Measurements from ENCODE around the gene WDFY4.

WDFY4 gene

GRCh38 chr10:48796713-48797245 is 112.1 kb downstream of the WDFY4 start:
- no peak overlapping the region for H3K4me3 ChIP-seq (ENCODE audit: low read depth, low read length)
- in situ Hi-C loops (cut with HindIII; ENCODE audit: low sequenced_read_pairs) = no loop called here
- TF ChIP-seq CTCF (IDR thresholded peaks at IDR 0.05; ENCODE audit: low read depth, low read length, missing control alignments) = no peak
- no peak for DNase-seq (ENCODE audit: low read depth)

GRCh38 chr10:48797830-48798229 is 113.2 kb downstream of the WDFY4 start:
- DNase-seq (ENCODE audit: low read depth) = no peak
- no peak for TF ChIP-seq CTCF (IDR thresholded peaks at IDR 0.05; ENCODE audit: low read depth, low read length, missing control alignments)
- H3K4me3 ChIP-seq (ENCODE audit: low read depth, low read length) = no peak overlapping the region
- in situ Hi-C loops (cut with HindIII; ENCODE audit: low sequenced_read_pairs) = no loop called here

- TF ChIP-seq CTCF (IDR thresholded peaks at IDR 0.05; ENCODE audit: low read depth, low read length, missing control alignments) = no peak
- in situ Hi-C loops (cut with HindIII; ENCODE audit: low sequenced_read_pairs) = no loop called here
- DNase-seq (ENCODE audit: low read depth) = no peak
- H3K4me3 ChIP-seq (ENCODE audit: low read depth, low read length) = no peak overlapping the region
Observed at GRCh38 chr10:48798481-48799254, 114.0 kb downstream of the WDFY4 start.

GRCh38 chr10:48799341-48800006 is 114.8 kb downstream of the WDFY4 start:
- in situ Hi-C loops (cut with HindIII; ENCODE audit: low sequenced_read_pairs) = no loop called here
- H3K4me3 ChIP-seq (ENCODE audit: low read depth, low read length) = no peak overlapping the region
- no peak for DNase-seq (ENCODE audit: low read depth)
- no peak for TF ChIP-seq CTCF (IDR thresholded peaks at IDR 0.05; ENCODE audit: low read depth, low read length, missing control alignments)

GRCh38 chr10:48800007-48800675 is 115.5 kb downstream of the WDFY4 start:
- H3K4me3 ChIP-seq (ENCODE audit: low read depth, low read length) = no peak overlapping the region
- no peak for DNase-seq (ENCODE audit: low read depth)
- no peak for TF ChIP-seq CTCF (IDR thresholded peaks at IDR 0.05; ENCODE audit: low read depth, low read length, missing control alignments)
- in situ Hi-C loops (cut with HindIII; ENCODE audit: low sequenced_read_pairs) = no loop called here

GRCh38 chr10:48801001-48801421 is 116.3 kb downstream of the WDFY4 start:
- in situ Hi-C loops (cut with HindIII; ENCODE audit: low sequenced_read_pairs) = no loop called here
- no peak for DNase-seq (ENCODE audit: low read depth)
- H3K4me3 ChIP-seq (ENCODE audit: low read depth, low read length) = no peak overlapping the region
- no peak for TF ChIP-seq CTCF (IDR thresholded peaks at IDR 0.05; ENCODE audit: low read depth, low read length, missing control alignments)
